ENCODE results near the gene WBP2.
"Not testable (repeated sequence)": the region's sequence is repeated elsewhere in the genome, so short reads cannot be mapped to it uniquely, and the experiment has no call there.

The WBP2 gene

GRCh38 chr17:75869282-75870141, 14.4 kb upstream of the WBP2 start:
- FAIRE-seq (peak; percentile 40), DNase-seq (ENCODE audit: low spot score) (peak; percentile 53)

- not testable (repeated sequence) for DNase-seq (ENCODE audit: low spot score); FAIRE-seq
Measured at GRCh38 chr17:75868730-75869281, 13.7 kb upstream of the WBP2 start.

GRCh38 chr17:75865404-75866188, 10.5 kb upstream of the WBP2 start:
- DNase-seq (ENCODE audit: low spot score); FAIRE-seq: not testable (repeated sequence)

GRCh38 chr17:75864887-75865286, 9.8 kb upstream of the WBP2 start:
- not testable (repeated sequence) for FAIRE-seq; DNase-seq (ENCODE audit: low spot score)

- FAIRE-seq (no peak), DNase-seq (ENCODE audit: low spot score) (no peak)
Measured at GRCh38 chr17:75864448-75864871, 9.3 kb upstream of the WBP2 start.

- FAIRE-seq: no peak
Measured at GRCh38 chr17:75861927-75862317, 6.8 kb upstream of the WBP2 start.

GRCh38 chr17:75859358-75859757, 4.2 kb upstream of the WBP2 start:
- DNase-seq (ENCODE audit: low spot score); FAIRE-seq: not testable (repeated sequence)

More at GRCh38 chr17:75861927-75862317, 6.8 kb upstream of the WBP2 start:
- no peak for DNase-seq (ENCODE audit: low spot score)

- no peak for DNase-seq (ENCODE audit: low spot score)
- FAIRE-seq: no peak
Measured at GRCh38 chr17:75856062-75856756, 1.1 kb upstream of the WBP2 start.

- no peak for DNase-seq (ENCODE audit: low spot score)
- no peak for FAIRE-seq
Measured at GRCh38 chr17:75854881-75855309, 240 bp downstream of the WBP2 start.

- no peak for FAIRE-seq
- DNase-seq (ENCODE audit: low spot score): peak; percentile 72
Measured at GRCh38 chr17:75854101-75854748, 910 bp downstream of the WBP2 start.

GRCh38 chr17:75853433-75853832, 1.7 kb downstream of the WBP2 start:
- no peak for DNase-seq (ENCODE audit: low spot score)
- no peak for FAIRE-seq

GRCh38 chr17:75851693-75851991, 3.5 kb downstream of the WBP2 start:
- FAIRE-seq; DNase-seq (ENCODE audit: low spot score): not testable (repeated sequence)

- DNase-seq (ENCODE audit: low spot score) (no peak), FAIRE-seq (no peak)
Measured at GRCh38 chr17:75850928-75851692, 4.0 kb downstream of the WBP2 start.

- FAIRE-seq (no peak), DNase-seq (ENCODE audit: low spot score) (no peak)
Measured at GRCh38 chr17:75849724-75850123, 5.4 kb downstream of the WBP2 start.

GRCh38 chr17:75849279-75849646, 5.9 kb downstream of the WBP2 start:
- no peak for DNase-seq (ENCODE audit: low spot score)
- no peak for FAIRE-seq

- DNase-seq (ENCODE audit: low spot score) (peak; percentile 63), FAIRE-seq (no peak)
Measured at GRCh38 chr17:75848523-75849278, 6.4 kb downstream of the WBP2 start.

GRCh38 chr17:75847614-75848522, 7.3 kb downstream of the WBP2 start:
- no peak for DNase-seq (ENCODE audit: low spot score)
- no peak for FAIRE-seq
